ES-I3 (cell line): ENCODE measurements around the gene SCFD2.
"Not testable (repeated sequence)": the region's sequence is repeated elsewhere in the genome, so short reads cannot be mapped to it uniquely, and the experiment has no call there.

Source experiments
- H3K36me3 ChIP-seq: 2 replicates; pipeline ENCODE4 v1.6.1; 2013; ENCODE audit warnings: mild to moderate bottlenecking, low read length, control low read depth, moderate library complexity; ENCODE audit not compliant: insufficient read depth
- H3K4me1 ChIP-seq: 2 replicates; pipeline ENCODE4 v1.6.1; 2013; ENCODE audit warnings: mild to moderate bottlenecking, control low read depth, low read length; ENCODE audit not compliant: insufficient read depth
- H3K9ac ChIP-seq: 2 replicates; pipeline ENCODE4 v1.6.1; 2013; ENCODE audit warnings: low read depth, mild to moderate bottlenecking, low read length, moderate library complexity
- H3K9me3 ChIP-seq: 2 replicates; pipeline ENCODE4 v1.6.1; 2013; ENCODE audit warnings: mild to moderate bottlenecking, low read length, moderate library complexity; ENCODE audit not compliant: control insufficient read depth, insufficient read depth

Gene SCFD2

DNA sequence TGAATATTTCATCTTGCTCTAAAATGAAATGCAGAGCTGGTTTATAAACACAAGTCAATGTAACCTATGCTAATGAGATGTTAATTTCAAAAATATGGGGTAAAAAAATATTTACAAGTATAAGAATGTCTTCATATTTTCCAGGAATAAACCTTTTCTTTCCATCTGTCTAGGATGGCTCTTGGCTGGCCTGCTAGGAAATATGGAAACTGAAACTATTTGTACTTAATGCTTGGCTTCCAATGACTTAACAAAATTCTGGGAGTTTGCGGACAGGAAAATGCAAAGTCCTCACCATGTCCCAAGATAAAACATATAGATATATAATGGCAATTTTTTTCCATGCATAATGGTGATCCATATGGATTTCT, 168.1 kb downstream of the SCFD2 start:
- H3K9me3 ChIP-seq, result no peaks in the 10 kb centered on the region

DNA sequence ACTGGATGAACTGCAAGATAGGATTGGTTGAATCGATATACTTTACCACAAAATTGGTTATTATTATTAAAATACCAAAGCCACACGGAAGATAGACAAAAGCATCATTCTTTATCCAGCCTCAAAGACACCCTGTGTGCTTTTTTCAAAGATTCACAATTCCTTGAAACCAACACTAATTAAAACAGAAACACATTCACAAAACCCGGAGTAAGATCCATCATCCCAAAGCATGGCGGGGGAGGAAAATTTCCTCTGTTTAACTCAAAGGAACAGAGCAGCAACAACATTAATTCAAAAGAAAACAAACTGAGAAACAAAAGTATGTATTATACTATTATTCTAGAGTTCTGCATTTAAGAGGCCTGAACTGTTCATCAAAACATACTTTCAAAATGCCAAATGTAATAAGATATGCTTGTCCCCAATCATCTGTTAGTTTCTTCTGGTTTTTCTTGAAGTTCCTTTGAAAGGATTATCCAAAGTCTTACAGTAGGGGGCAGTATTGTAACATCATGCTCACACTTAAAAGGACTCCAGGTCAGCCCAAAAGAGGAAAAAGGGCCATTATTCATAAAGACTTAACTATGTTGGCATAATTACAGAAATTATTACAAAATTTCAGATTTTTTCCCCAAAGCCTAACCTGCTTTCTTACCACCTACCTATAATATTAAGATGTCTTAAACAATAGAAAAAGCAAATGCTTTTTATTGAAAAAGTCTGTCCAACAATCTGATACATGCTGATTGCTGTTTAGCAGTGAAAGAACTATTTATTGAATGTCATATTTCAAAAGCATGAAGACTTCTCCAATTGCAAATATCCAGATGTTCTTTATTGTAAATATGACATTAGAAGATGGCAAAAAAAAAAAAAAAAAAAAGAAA, 168.7 kb downstream of the SCFD2 start:
- Histone ChIP-seq H3K9me3 (no peaks in the 10 kb centered on the region), H3K36me3 (no peaks in the 10 kb centered on the region), H3K9ac (no peak overlapping the region), H3K4me1 (no peaks in the 10 kb centered on the region)

More for the DNA sequence above, 168.1 kb downstream of the SCFD2 start:
- H3K9ac ChIP-seq, result no peak overlapping the region
- H3K4me1 ChIP-seq, result no peaks in the 10 kb centered on the region
- H3K36me3 ChIP-seq, result no peaks in the 10 kb centered on the region

DNA sequence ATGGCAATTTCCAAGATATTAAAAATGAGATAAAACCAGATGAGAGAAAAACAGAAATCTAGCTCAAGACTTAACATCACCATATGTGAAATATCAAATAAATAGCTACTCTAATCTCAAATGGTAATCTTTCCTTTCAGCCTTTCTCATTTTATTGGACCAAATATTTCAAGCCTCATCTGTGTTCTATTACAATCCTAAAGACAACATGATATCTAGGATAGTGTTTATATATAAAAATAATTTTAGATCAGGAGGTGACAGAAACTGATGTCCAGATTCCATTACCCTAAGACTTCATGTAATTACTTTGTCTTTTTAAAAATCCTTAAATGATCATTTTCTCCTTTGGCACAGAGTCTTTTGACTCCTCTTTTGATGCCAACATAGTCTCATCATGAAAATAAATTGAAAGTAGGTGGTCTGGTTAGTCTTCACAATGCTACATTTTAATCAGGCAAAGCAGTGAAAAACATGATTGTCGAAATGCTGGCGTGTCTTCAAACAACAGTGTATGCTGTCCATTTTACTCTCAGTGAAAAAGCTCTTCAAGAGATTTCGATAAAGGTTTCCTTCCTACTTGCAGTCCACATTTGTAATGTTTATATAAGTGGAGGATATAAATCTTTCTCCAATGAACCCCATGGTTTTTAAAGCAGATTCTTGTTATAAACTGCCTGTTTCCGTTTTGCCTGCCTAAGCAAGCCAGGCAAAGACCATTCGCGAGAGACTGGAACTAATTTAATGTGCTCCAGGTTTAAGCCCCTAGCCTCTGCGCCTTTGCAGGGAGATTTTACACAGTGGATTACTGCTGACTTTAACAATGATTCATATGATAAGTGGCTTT, 169.8 kb downstream of the SCFD2 start:
- Histone ChIP-seq H3K36me3 (no peaks in the 10 kb centered on the region), H3K9ac (no peak overlapping the region), H3K4me1 (no peaks in the 10 kb centered on the region), H3K9me3 (no peaks in the 10 kb centered on the region)

DNA sequence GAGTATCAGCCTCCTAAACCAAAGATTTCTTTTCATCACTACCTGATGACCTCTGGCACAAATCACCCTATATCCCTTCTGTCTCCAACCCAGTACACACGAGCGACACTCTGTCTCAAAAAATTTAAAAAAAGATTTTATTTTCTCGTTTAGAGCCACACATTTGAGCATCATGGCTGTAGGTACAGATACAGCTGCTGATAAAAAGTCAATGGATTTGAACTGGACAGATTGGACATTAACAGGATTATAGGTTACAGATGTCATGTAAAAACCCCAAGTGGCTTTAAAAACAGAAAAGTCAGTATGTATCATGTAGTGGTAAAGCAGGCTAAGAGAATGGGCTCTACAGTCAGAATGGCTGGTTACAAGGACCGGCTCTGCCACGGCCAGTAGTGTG, 171.1 kb downstream of the SCFD2 start:
- H3K4me1 ChIP-seq, result no peaks in the 10 kb centered on the region
- H3K36me3 ChIP-seq, result no peaks in the 10 kb centered on the region

DNA sequence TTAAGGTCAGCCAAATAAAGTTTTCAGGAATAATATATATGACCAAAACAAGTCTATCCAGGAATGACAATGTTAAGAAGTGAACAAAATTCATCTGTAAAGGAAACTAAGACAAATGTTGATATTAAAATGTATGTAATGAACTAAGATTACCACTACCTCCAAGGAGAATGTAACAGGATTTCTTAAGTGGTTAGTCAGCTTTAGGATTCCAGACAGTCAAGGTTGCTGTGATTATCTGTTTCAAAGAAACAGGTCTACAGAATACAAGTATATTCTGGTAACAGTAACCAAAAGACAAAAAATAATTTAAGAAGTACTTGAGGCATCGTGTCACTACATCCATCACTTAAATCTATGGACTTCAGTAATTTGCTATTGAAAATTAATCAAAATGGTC, 172.8 kb downstream of the SCFD2 start:
- Histone ChIP-seq H3K9ac (no peak overlapping the region), H3K9me3 (no peaks in the 10 kb centered on the region), H3K36me3 (no peaks in the 10 kb centered on the region), H3K4me1 (no peaks in the 10 kb centered on the region)

More for the DNA sequence above, 171.1 kb downstream of the SCFD2 start:
- Histone ChIP-seq H3K9me3 (no peaks in the 10 kb centered on the region), H3K9ac (no peak overlapping the region)

DNA sequence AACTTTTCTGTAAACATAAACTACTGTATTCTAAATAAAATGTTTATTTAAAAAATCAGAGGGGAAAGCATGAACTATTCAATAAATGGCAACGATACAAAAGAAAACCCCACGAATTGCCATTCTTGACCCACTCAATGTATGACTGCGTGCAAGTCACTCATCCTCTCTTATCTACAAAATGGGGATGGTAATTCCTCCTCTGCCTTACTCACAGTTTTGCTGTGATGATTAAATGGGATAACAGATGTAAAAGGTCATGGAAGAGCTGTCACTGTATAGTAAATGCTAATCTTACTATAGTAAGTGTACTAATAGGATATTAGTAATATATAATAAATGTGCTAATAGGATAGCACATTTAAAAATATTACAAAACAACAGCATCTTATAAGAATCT, 173.4 kb downstream of the SCFD2 start:
- Histone ChIP-seq H3K36me3 (no peaks in the 10 kb centered on the region), H3K9me3 (no peaks in the 10 kb centered on the region), H3K4me1 (no peaks in the 10 kb centered on the region), H3K9ac (no peak overlapping the region)

DNA sequence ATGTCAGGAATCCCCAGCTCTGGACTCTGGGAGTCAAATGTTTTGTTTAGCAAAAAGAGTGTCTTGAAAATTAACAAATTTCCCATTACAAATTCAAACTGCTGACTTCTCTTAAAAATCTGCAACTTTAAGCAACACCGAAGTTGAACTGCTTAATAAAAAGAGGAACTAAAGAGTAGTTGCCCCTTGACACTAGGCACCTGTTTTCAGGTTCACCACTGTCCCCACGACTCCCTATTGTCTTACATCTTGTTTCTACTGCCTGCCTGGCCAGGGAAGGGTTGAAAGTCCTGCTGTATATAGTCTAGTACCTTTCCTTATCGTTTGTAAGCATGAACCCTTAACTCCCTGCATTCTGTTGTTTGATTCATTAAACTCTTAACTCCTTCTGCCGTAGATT, 173.9 kb downstream of the SCFD2 start:
- no peaks in the 10 kb centered on the region for H3K36me3 ChIP-seq
- no peak overlapping the region for H3K9ac ChIP-seq
- H3K9me3 ChIP-seq, result no peaks in the 10 kb centered on the region
- no peaks in the 10 kb centered on the region for H3K4me1 ChIP-seq

DNA sequence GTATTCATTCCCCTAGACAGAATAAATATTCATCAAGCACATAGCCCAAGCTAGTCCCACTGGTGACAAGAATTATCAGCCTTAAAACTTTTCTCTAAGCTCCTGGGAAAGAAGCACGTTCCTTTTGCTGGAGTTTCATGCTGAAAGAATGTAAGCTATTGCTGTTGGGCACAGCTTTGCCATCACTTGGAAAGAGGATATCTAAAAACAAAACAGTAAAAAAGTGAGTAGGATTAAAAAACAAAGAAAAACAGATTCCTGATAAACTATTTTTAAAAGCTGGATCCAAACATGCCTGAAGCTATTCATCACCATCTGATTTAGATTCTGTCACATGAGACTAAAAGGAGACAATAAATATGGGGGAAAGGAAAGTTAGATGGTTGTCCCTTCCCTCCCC, 176.8 kb downstream of the SCFD2 start:
- H3K36me3 ChIP-seq, result no peaks in the 10 kb centered on the region
- H3K9me3 ChIP-seq, result no peaks in the 10 kb centered on the region
- H3K4me1 ChIP-seq, result no peaks in the 10 kb centered on the region
- no peak overlapping the region for H3K9ac ChIP-seq

DNA sequence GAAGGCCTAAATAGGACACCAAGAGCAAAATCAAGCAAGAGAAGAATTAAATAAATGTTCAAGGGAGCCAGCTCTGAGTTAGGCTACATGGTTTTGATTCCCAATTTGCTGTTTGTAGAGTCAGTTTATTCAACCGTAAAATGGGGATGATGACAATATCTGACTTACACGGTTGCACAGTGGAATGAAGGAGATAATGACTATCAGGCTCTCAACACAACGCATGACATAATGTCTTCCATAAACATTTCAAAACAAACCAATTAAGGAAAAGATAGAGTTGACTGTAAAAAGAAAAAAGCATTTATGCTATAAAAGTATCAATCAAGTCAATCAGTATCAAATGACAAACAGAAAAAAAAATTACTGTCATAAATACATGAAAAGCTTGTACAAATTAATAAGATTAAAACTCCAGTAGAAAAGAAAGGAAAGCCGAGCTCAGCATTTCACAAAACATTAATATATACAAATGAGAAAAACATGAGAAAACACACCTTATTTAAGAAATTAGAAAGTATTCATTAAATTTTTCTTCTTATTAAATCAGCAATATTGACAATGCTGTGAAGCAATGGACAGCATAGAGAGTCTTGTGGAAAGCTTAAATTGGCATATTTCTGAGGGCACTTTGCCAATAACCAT, 179.0 kb downstream of the SCFD2 start:
- no peak overlapping the region for H3K9ac ChIP-seq
- H3K9me3 ChIP-seq, result no peaks in the 10 kb centered on the region

DNA sequence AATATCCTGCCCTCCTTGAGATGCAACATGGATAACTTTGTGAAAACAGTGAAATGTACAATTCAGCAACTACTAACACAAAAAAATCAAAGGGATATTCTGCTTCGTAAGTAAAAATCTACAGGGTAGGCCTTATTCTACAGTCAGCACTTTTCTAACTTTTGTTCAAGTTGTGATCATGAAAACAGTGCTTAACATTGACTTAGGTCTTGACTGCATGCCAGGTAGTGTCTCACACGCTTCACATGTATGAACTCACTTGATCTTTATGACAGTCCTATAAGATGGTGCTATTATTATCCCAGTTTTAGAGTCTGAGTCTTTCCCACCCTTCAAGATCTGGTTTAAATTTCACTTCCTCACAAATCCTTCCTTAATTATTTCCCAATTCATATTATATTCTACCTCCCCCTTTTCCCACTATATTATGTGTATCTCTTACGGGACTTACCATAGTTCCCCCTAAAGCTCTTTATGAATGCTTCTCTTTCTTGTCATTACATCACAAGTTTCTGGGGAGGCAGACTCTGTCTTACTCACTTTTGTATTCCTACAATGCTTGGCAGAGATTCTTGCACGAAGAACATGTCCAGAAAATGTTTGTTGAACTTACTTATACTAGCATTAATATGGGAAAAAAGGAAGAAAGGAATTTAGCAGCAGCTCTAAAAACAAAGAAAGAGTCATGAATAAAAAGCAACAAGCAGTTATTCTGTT, 179.8 kb downstream of the SCFD2 start:
- Histone ChIP-seq H3K9me3 (no peaks in the 10 kb centered on the region), H3K36me3 (no peaks in the 10 kb centered on the region), H3K4me1 (no peaks in the 10 kb centered on the region), H3K9ac (no peak overlapping the region)

More for the DNA sequence above, 179.0 kb downstream of the SCFD2 start:
- H3K36me3 ChIP-seq, result no peaks in the 10 kb centered on the region
- no peaks in the 10 kb centered on the region for H3K4me1 ChIP-seq

DNA sequence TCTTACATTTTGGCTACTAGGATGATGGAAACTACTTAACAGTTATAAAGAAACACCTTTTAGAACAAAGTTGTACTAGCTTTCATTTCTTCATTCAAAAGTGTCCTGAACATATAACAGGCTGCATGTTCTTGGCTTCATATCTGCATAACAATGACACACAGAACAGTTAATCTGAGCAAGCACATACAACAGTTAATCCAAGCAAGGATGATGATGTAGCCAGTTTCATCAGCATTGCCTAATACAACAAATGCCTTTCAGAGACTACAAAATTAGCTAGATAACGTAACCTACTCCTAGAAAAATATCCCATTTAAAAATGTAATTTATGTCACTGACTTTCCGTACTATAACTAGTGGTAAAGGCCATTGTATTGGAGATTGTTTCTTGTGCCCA, 182.1 kb downstream of the SCFD2 start:
- H3K9me3 ChIP-seq, result no peaks in the 10 kb centered on the region
- H3K4me1 ChIP-seq, result no peaks in the 10 kb centered on the region
- no peak overlapping the region for H3K9ac ChIP-seq
- H3K36me3 ChIP-seq, result no peaks in the 10 kb centered on the region

DNA sequence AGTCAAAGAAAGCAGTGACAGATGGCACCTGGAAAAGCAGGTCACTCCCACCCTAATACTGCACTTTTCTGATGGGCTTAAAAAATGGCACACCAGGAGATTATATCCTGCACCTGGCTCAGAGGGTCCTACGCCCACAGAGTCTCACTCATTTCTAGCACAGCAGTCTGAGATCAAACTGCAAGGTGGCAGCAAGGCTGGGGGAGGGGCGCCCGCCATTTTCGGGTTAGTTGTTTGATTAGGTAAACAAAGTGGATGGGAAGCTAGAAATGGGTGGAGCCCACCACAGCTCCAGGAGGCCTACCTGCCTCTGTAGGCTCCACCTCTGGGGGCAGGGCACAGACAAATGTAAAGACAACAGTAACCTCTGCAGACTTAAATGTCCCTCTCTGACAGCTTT, 188.1 kb downstream of the SCFD2 start:
- H3K36me3 ChIP-seq, H3K4me1 ChIP-seq, H3K9ac ChIP-seq, H3K9me3 ChIP-seq: not testable (repeated sequence)

DNA sequence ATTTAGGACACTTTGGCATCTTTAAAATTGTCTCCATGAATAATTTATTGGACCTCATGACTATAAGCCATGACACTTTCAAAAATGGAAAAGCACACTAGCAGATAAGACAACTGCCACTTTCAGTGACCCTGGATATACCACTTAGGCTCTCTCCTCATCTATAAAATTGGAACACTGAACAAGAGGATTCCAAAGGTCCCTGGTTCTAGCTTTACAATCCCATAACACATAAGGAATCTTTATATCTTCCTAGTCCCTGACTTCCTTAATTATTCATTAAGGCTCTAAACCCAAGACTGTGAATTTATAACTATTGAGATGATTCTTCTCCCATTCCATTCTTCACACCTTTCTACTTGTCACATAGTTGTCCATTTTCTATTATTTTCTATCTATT, 190.2 kb downstream of the SCFD2 start:
- H3K4me1 ChIP-seq, result no peaks in the 10 kb centered on the region
- no peaks in the 10 kb centered on the region for H3K9me3 ChIP-seq
- H3K36me3 ChIP-seq, result no peaks in the 10 kb centered on the region
- H3K9ac ChIP-seq, result no peak overlapping the region

DNA sequence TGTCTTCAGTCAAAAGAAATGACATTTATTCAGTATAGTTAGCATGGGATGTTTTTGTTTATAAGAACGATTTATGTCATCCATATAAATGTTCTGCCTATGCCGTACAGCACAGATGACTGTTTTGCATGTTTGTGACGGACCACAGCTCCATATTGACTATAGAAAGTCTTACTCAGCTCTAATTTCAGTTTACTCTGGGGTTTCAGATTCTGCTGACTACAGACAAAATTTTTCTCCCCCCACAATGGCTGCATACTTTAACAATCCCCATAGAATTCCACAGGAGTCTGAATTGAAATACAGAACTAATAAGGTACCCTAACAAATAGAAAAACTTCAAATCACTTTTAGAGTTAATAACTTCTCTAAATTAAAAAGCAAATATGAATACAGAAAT, 191.0 kb downstream of the SCFD2 start:
- Histone ChIP-seq H3K9me3 (no peaks in the 10 kb centered on the region), H3K9ac (no peak overlapping the region), H3K36me3 (no peaks in the 10 kb centered on the region), H3K4me1 (no peaks in the 10 kb centered on the region)
